ENCODE data around the gene ARHGEF25.
A peak's percentile ranks its signal among the peaks of the same experiment; 100 is the strongest.

The ARHGEF25 gene

GRCh38 chr12:57574795-57575194 lies 36.4 kb upstream of the ARHGEF25 start:
- H3K4me3 ChIP-seq (replicated peaks in 1 of 2; ENCODE audit: low read depth in 2 of 2, low read length in 2 of 2): no peak overlapping the region
- DNase-seq (ENCODE audit: low read depth in 2 of 2): no peak
- TF ChIP-seq, protein P1, sequence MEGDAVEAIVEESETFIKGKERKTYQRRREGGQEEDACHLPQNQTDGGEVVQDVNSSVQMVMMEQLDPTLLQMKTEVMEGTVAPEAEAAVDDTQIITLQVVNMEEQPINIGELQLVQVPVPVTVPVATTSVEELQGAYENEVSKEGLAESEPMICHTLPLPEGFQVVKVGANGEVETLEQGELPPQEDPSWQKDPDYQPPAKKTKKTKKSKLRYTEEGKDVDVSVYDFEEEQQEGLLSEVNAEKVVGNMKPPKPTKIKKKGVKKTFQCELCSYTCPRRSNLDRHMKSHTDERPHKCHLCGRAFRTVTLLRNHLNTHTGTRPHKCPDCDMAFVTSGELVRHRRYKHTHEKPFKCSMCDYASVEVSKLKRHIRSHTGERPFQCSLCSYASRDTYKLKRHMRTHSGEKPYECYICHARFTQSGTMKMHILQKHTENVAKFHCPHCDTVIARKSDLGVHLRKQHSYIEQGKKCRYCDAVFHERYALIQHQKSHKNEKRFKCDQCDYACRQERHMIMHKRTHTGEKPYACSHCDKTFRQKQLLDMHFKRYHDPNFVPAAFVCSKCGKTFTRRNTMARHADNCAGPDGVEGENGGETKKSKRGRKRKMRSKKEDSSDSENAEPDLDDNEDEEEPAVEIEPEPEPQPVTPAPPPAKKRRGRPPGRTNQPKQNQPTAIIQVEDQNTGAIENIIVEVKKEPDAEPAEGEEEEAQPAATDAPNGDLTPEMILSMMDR (IDR thresholded peaks at IDR 0.05; ENCODE audit: low read depth, low read length): no peak

DNA sequence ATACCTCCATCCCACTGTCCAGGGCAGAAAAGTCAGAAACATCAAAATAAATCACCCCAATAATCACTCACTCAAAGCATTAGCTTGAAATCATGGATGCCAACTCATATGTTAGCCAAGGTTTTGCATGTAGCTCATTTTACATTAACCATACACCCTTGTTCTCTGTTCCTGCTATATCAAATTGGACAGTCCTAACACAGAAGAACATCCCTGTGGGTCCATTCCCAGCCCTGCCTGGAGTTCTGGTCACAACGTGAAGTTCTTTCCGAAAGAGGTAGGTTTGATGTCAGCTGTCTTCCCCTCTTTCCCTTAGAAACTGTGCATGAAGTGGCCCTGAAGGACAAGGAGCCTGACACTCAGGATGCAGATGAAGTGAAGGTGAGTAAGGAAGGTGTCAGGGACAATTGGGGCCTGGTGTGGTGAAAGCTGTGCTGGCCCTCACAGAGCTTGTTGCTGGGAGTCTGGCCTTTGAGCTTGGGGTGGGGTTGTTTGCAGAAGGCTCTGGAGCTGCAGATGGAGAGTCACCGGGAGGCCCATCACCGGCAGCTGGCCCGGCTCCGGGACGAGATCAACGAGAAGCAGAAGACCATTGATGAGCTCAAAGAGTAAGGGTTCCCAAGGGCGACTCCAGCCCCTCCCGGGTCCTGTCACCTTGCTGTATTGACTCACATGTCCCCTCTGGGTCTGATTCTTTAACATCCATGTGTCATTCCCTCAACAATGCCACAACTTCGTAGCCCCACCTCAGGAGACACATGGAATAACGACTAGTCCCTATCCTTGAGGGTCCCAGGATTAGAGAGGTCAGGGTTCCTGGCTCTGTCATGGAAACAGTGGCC lies 35.2 kb upstream of the ARHGEF25 start:
- no peak overlapping the region for H3K4me3 ChIP-seq (replicated peaks in 1 of 2; ENCODE audit: low read depth in 2 of 2, low read length in 2 of 2)
- DNase-seq (ENCODE audit: low read depth in 2 of 2): no peak
- TF ChIP-seq, protein P1 (IDR thresholded peaks at IDR 0.05; ENCODE audit: low read depth, low read length): no peak

GRCh38 chr12:57576613-57577160 lies 34.5 kb upstream of the ARHGEF25 start:
- TF ChIP-seq, protein P1 (IDR thresholded peaks at IDR 0.05; ENCODE audit: low read depth, low read length): no peak
- DNase-seq (ENCODE audit: low read depth in 2 of 2): peak in 1 of 2 donors; percentile 29
- no peak overlapping the region for H3K4me3 ChIP-seq (replicated peaks in 1 of 2; ENCODE audit: low read depth in 2 of 2, low read length in 2 of 2)

- DNase-seq (ENCODE audit: low read depth in 2 of 2): no peak
- no peak overlapping the region for H3K4me3 ChIP-seq (replicated peaks in 1 of 2; ENCODE audit: low read depth in 2 of 2, low read length in 2 of 2)
- TF ChIP-seq, protein P1 (IDR thresholded peaks at IDR 0.05; ENCODE audit: low read depth, low read length): no peak
Observed at GRCh38 chr12:57577981-57578758, 33.1 kb upstream of the ARHGEF25 start.

GRCh38 chr12:57579011-57579410 lies 32.2 kb upstream of the ARHGEF25 start:
- TF ChIP-seq, protein P1 (IDR thresholded peaks at IDR 0.05; ENCODE audit: low read depth, low read length): no peak
- no peak for DNase-seq (ENCODE audit: low read depth in 2 of 2)
- H3K4me3 ChIP-seq (replicated peaks in 1 of 2; ENCODE audit: low read depth in 2 of 2, low read length in 2 of 2): no peak overlapping the region

GRCh38 chr12:57579677-57580465 lies 31.4 kb upstream of the ARHGEF25 start:
- H3K4me3 ChIP-seq (replicated peaks in 1 of 2; ENCODE audit: low read depth in 2 of 2, low read length in 2 of 2): no peak overlapping the region
- TF ChIP-seq, protein P1 (IDR thresholded peaks at IDR 0.05; ENCODE audit: low read depth, low read length): no peak
- DNase-seq (ENCODE audit: low read depth in 2 of 2): peak in 1 of 2 donors; percentile 11
